Naive thymus-derived CD8-positive, alpha-beta T cell (primary cell): ENCODE results near the gene SCGB2B2. TPM values are rescaled to one million over a fixed set of nuclear protein-coding genes. Genes with fewer than 3 reads are reported as not detected.
A peak's percentile ranks its signal among the peaks of the same experiment; 100 is the strongest.

Experiments used
- ATAC-seq, 2 donors: fragments of 150-1000 bp; cut with Tn5 transposase in 1 of 2; sonication (Bioruptor Pico), chemical (Tn5 transposase) in 1 of 2; 1 replicate in 1 of 2; 2 replicates in 1 of 2; pipeline ENCODE4 v1.10.0; 2021; ENCODE audit warnings: mild to moderate bottlenecking in 2 of 2, moderate library complexity in 2 of 2
- POLR2A ChIA-PET: fragments of 350-600 bp; sonication (Branson Sonifier 250); formaldehyde crosslinking; loops from one replicate; lab custom pipeline; 2021; ENCODE audit warnings: antibody characterized with exemption; lab: Charles Lee
- DNase-seq, 10 donors: peaks; one replicate each; pipeline versions ENCODE4 v3.0.0 to v3.0.0-alpha.2; 2020 to 2022
- H3K27ac Mint-ChIP-seq, 10 donors: one replicate each; pipeline ENCODE4 v1.8.0; 2020 to 2022; ENCODE audit warnings: mild to moderate bottlenecking in 10 of 10, mixed read lengths in 10 of 10, moderate library complexity in 4 of 10, inconsistent platforms in 1 of 10
- H3K27me3 Mint-ChIP-seq, 5 donors: one replicate each; pipeline ENCODE4 v1.8.0; 2021 to 2022; ENCODE audit warnings: mixed read lengths in 5 of 5
- H3K36me3 Mint-ChIP-seq, 3 donors: one replicate each; pipeline ENCODE4 v1.8.0; 2020 to 2022; ENCODE audit warnings: mixed read lengths in 3 of 3, mild to moderate bottlenecking in 2 of 3, inconsistent platforms in 1 of 3
- H3K4me1 Mint-ChIP-seq, 4 donors: one replicate each; pipeline ENCODE4 v1.8.0; 2021 to 2022; ENCODE audit warnings: mixed read lengths in 4 of 4
- H3K4me3 Mint-ChIP-seq, 10 donors: one replicate each; pipeline ENCODE4 v1.8.0; 2020 to 2022; ENCODE audit warnings: mild to moderate bottlenecking in 10 of 10, mixed read lengths in 10 of 10, moderate library complexity in 6 of 10, inconsistent platforms in 1 of 10
- H3K9me3 Mint-ChIP-seq, 9 donors: one replicate each; pipeline ENCODE4 v1.8.0; 2020 to 2022; ENCODE audit warnings: mixed read lengths in 9 of 9, mild to moderate bottlenecking in 3 of 9, inconsistent platforms in 1 of 9, moderate library complexity in 1 of 9
- polyA plus RNA-seq, 3 donors: library from polyadenylated mRNA; unstranded; fragments of 300-500 nt; fragmentation: Illumina TruSeq; gene quantifications; one replicate each; pipeline ENCODE4 v1.2.3, GENCODE V29; 2021
- total RNA-seq, 8 experiments: library from RNA in 2 of 8; stranded (reverse) in 2 of 8; gene quantifications; one replicate each; pipeline ENCODE4 v1.2.3 and lab custom pipeline; 2021 to 2026

SCGB2B2 gene
- total and polyA plus RNA-seq, 5 experiments from 2014 or later: 0.75 to 0.82 TPM; not detected in 3

DNA sequence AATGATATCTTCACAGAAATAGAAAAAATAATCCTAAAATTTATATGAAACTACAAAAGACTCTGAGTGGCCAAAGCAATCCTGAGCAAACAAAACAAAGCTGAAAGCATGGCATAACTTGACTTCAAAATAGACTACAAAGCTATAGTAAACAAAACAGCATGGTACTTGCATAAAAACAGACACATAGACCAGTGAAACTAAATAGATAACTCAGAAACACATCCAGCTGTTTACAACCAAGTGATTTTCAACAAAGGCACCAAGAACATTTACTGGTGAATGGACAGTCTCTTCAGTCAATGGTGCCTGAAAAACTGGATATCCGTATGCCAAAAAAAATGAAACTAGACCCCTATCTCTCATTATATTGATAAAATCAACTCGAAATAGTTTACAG lies 25.2 kb downstream of the SCGB2B2 start:
- Mint-ChIP-seq H3K27ac (no peak overlapping the region), H3K27me3 (peaks cover 3 to 24% (median 10%) of the 10 kb centered on the region in 5 donors)
- POLR2A ChIA-PET: no interaction called here

DNA sequence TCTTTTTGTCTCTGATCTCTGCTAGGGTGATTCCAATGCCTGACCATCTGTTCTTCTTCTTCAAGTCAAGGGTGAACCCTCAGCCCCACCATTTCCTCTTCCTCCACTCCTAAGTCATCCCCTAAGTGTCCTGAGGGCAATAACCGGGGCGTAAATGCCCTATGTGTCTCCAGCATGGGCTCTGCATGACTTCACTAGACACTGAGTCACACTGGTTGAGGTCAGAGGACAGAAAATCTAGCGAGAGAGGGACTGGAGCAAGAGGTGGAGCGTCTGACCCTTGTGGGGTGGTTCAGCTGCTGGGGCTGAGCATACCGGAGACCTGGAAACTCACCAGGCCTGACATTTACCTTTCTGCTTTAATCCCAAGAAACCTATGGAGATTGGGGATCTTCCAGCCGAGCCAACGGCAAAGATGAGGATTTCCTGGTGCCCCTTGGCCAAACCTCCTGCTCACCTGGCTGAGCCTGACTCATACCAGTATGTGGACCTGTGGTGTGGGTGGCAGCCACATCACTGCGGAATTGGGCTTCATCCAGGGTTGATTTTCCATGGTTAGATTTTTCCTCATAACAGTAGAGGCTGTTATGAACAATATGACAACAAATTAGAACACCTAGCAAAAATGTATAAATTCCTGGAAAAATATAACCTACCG lies 26.9 kb downstream of the SCGB2B2 start:
- Mint-ChIP-seq H3K9me3 (peaks cover 0 to 17% (median 10%) of the 10 kb centered on the region in 9 donors), H3K4me1 (peaks cover 0 to 2% (median under 1%) of the 10 kb centered on the region in 4 donors), H3K27me3 (peaks cover 3 to 24% (median 7%) of the 10 kb centered on the region in 5 donors), H3K27ac (no peak overlapping the region), H3K36me3 (peaks cover 2 to 13% (median 13%) of the 10 kb centered on the region in 3 donors), H3K4me3 (no peak overlapping the region)
- no peak for ATAC-seq
- POLR2A ChIA-PET: no interaction called here
- DNase-seq: no peak

More for the DNA sequence above, 25.2 kb downstream of the SCGB2B2 start:
- Mint-ChIP-seq H3K36me3 (peaks cover 6 to 23% (median 21%) of the 10 kb centered on the region in 3 donors), H3K9me3 (peaks cover 0 to 31% (median 14%) of the 10 kb centered on the region in 9 donors), H3K4me3 (no peak overlapping the region), H3K4me1 (peaks cover 0 to 2% (median under 1%) of the 10 kb centered on the region in 4 donors)
- no peak for DNase-seq
- ATAC-seq: no peak

DNA sequence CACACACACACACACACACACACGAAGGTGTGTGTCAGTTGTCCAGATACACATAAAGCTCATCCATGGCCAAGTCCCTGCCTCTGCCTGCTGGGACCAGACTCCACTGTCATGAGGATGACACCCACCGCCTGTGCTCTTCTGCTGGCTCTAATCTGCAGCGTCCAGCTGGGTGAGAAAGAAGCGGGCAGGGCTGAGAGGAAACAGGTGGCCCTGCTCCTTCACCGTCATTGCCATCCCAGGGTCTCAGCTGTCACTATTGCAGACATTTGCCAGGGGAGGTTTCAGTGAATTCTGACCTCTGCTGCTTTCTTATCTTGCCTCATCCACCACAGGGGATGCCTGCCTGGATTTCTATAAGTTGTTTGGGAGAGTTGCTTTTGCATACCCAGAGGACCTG lies 31.4 kb downstream of the SCGB2B2 start:
- Mint-ChIP-seq H3K9me3 (no peaks in the 10 kb centered on the region), H3K27me3 (peaks cover 0 to 12% (median 3%) of the 10 kb centered on the region in 5 donors), H3K36me3 (no peaks in the 10 kb centered on the region), H3K4me3 (no peak overlapping the region), H3K4me1 (no peaks in the 10 kb centered on the region), H3K27ac (peak overlapping the region in 1 of 10 donors; percentile 13)
- ATAC-seq (no peak), DNase-seq (no peak)
- POLR2A ChIA-PET: no interaction called here

DNA sequence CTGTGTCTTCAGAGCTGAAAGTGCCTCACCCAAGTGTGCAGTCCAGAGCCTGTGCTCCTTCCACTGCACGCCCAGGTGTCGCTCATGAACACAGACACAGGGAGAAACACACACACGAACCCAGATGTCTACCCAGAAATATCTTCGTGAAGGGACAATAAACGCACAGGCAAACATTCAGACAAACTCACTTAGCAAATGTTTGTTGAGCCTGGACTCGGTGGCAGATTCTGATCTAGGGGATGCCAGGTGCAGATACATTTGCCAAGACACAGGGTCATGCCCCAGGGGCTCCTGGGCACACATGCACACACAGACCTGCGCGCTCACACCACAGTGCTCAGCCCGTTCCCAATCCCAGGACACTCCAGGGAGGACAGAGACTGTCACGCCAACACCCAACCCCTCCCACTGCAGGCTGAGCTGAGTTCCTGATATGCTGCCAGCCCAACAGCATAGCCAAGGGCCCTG lies 31.9 kb downstream of the SCGB2B2 start:
- POLR2A ChIA-PET: no interaction called here
- H3K27me3 Mint-ChIP-seq: peaks cover 0 to 11% (median 3%) of the 10 kb centered on the region in 5 donors
- ATAC-seq: no peak
- no peaks in the 10 kb centered on the region for H3K36me3 Mint-ChIP-seq
- no peak for DNase-seq
- no peaks in the 10 kb centered on the region for H3K9me3 Mint-ChIP-seq
- H3K27ac Mint-ChIP-seq: peak overlapping the region in 1 of 10 donors; percentile 11
- H3K4me1 Mint-ChIP-seq: no peaks in the 10 kb centered on the region
- no peak overlapping the region for H3K4me3 Mint-ChIP-seq

DNA sequence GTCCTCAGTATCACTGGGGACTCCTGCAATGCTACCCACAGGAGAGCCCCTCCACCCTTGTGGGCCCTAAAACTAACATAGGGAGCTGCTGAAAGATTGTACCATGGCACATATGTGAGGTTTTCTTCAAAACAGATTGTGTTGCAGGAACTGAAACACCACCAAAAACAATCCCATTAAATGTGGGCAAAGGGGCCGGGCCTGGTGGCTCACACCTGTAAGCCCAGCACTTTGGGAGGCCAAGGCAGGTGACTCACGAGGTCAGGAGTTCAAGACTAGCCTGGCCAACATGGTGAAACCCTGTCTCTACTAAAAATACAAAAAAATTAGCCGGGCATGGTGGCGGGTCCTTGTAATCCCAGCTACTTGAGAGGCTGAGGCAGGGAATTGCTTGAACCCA lies 34.7 kb downstream of the SCGB2B2 start:
- peaks cover 2 to 6% (median 4%) of the 10 kb centered on the region in 4 donors for H3K4me1 Mint-ChIP-seq
- no peak for ATAC-seq

DNA sequence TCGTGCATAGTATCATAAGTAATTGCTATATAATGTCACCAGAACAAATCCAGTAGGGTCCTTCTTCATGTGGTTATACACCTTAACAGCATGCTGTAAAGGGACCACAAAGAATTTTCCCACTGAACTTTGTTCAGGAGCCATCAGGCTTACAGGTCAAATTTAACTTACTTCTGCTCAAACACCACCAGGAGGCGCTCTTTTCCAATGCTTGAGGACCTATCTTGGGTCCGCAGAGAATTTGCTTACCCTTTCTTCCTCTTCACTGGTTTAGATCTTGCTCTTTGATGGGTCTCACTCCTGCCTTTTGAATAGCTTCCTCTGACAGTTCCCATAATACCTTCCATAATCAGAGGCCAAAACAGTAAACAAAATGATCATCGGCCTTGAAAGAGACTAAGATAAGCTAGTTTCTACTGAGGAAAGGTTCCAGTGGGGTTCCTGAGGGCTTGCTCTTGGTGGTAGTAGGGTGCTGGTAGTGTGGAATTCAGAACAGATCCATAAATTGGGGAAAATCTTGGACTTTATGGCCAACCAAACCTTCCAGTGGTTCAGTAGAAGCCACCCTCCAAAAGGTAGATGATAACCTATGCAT lies 37.4 kb downstream of the SCGB2B2 start:
- peak; percentile 37 to 81 (median 63) for DNase-seq
- Mint-ChIP-seq H3K4me3 (no peak overlapping the region), H3K27ac (no peak overlapping the region), H3K4me1 (peaks cover 2 to 6% (median 4%) of the 10 kb centered on the region in 4 donors), H3K36me3 (peaks cover 4 to 16% (median 12%) of the 10 kb centered on the region in 3 donors), H3K9me3 (peaks cover 0 to 20% (median 8%) of the 10 kb centered on the region in 9 donors), H3K27me3 (peaks cover 0 to 1% (median 0%) of the 10 kb centered on the region in 5 donors)
- ATAC-seq: peak; percentile 64 to 68
- POLR2A ChIA-PET: interaction anchor here (1.2 kb wide), 1 partner anchor 72 kb away, joined by 3 read pairs; no protein-coding TSS in a partner anchor

More for the DNA sequence above, 34.7 kb downstream of the SCGB2B2 start:
- POLR2A ChIA-PET: no interaction called here
- DNase-seq: no peak
- Mint-ChIP-seq H3K27me3 (peaks cover 0 to 3% (median 0%) of the 10 kb centered on the region in 5 donors), H3K27ac (no peak overlapping the region), H3K4me3 (no peak overlapping the region), H3K36me3 (no peaks in the 10 kb centered on the region), H3K9me3 (no peaks in the 10 kb centered on the region)

DNA sequence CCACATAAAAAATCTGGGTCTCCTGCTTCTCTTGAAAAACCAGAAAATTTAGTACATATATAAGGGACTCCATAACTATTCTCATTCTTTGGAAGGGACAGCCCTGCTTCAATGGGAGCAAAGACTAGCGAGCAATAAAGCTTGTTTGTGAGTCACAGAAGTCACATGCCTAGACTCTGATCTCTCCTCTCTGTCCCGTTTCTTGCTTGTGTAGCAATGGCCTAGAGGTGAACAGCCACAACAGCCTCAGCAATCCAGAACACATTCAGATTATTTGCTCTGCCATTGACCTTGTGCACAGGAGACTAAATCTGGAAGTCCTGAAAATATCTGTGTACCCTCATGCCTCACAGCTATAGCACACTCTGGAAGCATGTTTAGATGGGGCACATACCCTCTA lies 43.2 kb downstream of the SCGB2B2 start:
- DNase-seq (no peak), ATAC-seq (no peak)
- H3K4me1 Mint-ChIP-seq: peaks cover 0 to 2% (median 0%) of the 10 kb centered on the region in 4 donors
- no peaks in the 10 kb centered on the region for H3K27me3 Mint-ChIP-seq
- H3K27ac Mint-ChIP-seq: no peak overlapping the region
- no peak overlapping the region for H3K4me3 Mint-ChIP-seq
- H3K9me3 Mint-ChIP-seq: peaks cover 0 to 54% (median 23%) of the 10 kb centered on the region in 9 donors
- H3K36me3 Mint-ChIP-seq: peaks cover 8 to 53% (median 22%) of the 10 kb centered on the region in 3 donors
- POLR2A ChIA-PET: no interaction called here

Other genes starting within 250 kb of the SCGB2B2 start
- 100 to 1,000 TPM in 1 of 2 experiments, 10 to 100 TPM in 1; 98.2 to 109 TPM for gene UBA2, start 248.8 kb downstream of the SCGB2B2 start, total RNA-seq
- gene UBA2, start 248.8 kb downstream of the SCGB2B2 start, polyA plus RNA-seq: 100 to 1,000 TPM in 1 of 3 donors, 10 to 100 TPM in 2; 93.8 to 103 (median 97.6) TPM
- under 1 TPM; 0.29 to 0.88 TPM for gene WTIP, start 195.4 kb downstream of the SCGB2B2 start, total RNA-seq
- under 1 TPM in 1 of 3 donors, not detected in 2; 0.20 TPM for gene WTIP, start 195.4 kb downstream of the SCGB2B2 start, polyA plus RNA-seq
- gene ZNF302, start 519 bp upstream of the SCGB2B2 start, total RNA-seq: 10 to 100 TPM; 59.6 to 62.6 TPM
- 10 to 100 TPM; 17.5 to 23.1 (median 21.7) TPM for gene ZNF302, start 519 bp upstream of the SCGB2B2 start, polyA plus RNA-seq
- 10 to 100 TPM; 28.7 to 29.5 TPM for gene ZNF181, start 57.1 kb upstream of the SCGB2B2 start, total RNA-seq
- gene ZNF181, start 57.1 kb upstream of the SCGB2B2 start, polyA plus RNA-seq: 10 to 100 TPM; 23.1 to 36.4 (median 35.7) TPM
- gene ZNF599, start 96.1 kb upstream of the SCGB2B2 start, total RNA-seq: 10 to 100 TPM; 10.7 to 11.3 TPM
- gene ZNF599, start 96.1 kb upstream of the SCGB2B2 start, polyA plus RNA-seq: 1 to 10 TPM; 8.6 to 9.5 (median 9.1) TPM
- gene ZNF30, start 249.7 kb upstream of the SCGB2B2 start, total RNA-seq: 10 to 100 TPM; 10.4 to 11.7 TPM
- 1 to 10 TPM; 4.9 to 8.0 (median 5.8) TPM for gene ZNF30, start 249.7 kb upstream of the SCGB2B2 start, polyA plus RNA-seq